ENCODE measurements around the gene EME2. TPM values are rescaled to one million over a fixed set of nuclear protein-coding genes. Genes with fewer than 3 reads are reported as not detected.

Gene EME2
- total and polyA plus RNA-seq, 2 of the 13 experiments (the other 11 are each of a cell fraction or from before 2014, with no cell fraction given) = 4.4 to 7.6 TPM

DNA sequence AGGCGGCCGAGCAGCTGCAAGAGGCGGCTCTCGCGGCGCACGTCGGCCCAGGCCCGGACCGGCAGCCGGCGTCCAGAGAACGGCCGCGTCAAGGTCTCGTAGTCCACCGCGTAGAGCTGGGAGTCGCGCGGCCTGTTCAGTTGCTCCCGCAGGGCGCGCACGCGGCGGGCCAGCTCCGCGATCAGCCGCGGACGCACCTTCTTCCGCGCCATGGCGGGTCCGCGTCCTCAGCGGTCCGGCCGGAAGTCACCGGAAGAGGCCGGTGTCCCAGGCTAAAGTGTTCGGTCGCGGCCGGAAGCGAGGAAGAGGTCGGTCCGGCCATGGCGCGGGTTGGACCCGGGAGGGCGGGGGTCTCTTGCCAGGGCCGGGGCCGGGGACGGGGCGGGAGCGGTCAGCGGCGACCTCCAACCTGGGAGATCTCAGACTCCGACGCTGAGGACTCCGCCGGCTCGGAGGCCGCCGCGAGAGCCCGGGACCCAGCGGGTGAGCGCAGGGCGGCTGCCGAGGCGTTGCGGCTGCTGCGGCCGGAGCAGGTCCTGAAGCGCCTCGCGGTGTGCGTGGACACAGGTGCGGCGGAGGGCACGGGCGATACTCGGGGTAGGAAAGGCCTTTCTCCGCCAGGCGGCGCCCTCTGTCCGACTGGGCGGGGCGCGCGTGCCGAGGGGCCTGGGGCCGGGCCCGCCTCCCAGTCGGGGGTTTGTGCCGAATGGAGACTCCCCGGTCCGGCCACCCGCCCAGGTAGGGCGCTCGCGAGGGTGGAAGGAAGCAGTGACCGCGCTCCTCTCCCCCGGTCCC lies 495 bp downstream of the EME2 start, which contains the start of gene MRPS34 (continued):
- TF ChIP-seq, protein P1, sequence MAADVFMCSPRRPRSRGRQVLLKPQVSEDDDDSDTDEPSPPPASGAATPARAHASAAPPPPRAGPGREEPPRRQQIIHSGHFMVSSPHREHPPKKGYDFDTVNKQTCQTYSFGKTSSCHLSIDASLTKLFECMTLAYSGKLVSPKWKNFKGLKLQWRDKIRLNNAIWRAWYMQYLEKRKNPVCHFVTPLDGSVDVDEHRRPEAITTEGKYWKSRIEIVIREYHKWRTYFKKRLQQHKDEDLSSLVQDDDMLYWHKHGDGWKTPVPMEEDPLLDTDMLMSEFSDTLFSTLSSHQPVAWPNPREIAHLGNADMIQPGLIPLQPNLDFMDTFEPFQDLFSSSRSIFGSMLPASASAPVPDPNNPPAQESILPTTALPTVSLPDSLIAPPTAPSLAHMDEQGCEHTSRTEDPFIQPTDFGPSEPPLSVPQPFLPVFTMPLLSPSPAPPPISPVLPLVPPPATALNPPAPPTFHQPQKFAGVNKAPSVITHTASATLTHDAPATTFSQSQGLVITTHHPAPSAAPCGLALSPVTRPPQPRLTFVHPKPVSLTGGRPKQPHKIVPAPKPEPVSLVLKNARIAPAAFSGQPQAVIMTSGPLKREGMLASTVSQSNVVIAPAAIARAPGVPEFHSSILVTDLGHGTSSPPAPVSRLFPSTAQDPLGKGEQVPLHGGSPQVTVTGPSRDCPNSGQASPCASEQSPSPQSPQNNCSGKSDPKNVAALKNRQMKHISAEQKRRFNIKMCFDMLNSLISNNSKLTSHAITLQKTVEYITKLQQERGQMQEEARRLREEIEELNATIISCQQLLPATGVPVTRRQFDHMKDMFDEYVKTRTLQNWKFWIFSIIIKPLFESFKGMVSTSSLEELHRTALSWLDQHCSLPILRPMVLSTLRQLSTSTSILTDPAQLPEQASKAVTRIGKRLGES (CRISPR knock-in tag; IDR thresholded peaks at IDR 0.05; ENCODE audit: borderline replicate concordance) = no peak
- TF ChIP-seq ZNF644 (CRISPR knock-in tag; IDR thresholded peaks at IDR 0.05; ENCODE audit: low read depth) (no peak), POLR2AphosphoS2 (IDR thresholded peaks at IDR 0.05; ENCODE audit: low read depth, low read length) (no peak), TEAD3 (CRISPR knock-in tag; optimal IDR thresholded peaks at IDR 0.05; ENCODE audit: borderline replicate concordance) (peak; percentile 67), TRIM22 (IDR thresholded peaks at IDR 0.05) (no peak), NR2C2 (CRISPR knock-in tag; IDR thresholded peaks at IDR 0.05; ENCODE audit: borderline replicate concordance) (peak; percentile 87), NAIF1 (CRISPR knock-in tag; IDR thresholded peaks at IDR 0.05; ENCODE audit: borderline replicate concordance) (no peak), TP53 (CRISPR knock-in tag; conservative IDR thresholded peaks at IDR 0.05) (peak; percentile 93), ZNF780A (CRISPR knock-in tag; IDR thresholded peaks at IDR 0.05) (peak; percentile 91), MEIS1 (CRISPR knock-in tag; IDR thresholded peaks at IDR 0.05; ENCODE audit: borderline replicate concordance) (no peak; the same call in 1 of the 2 replicates), SKI (IDR thresholded peaks at IDR 0.05; ENCODE audit: partially characterized antibody) (peak; percentile 7), KDM5B (CRISPR knock-in tag; IDR thresholded peaks at IDR 0.05; ENCODE audit: borderline replicate concordance) (no peak; the same call in none of the 2 replicates)
- TF ChIP-seq, protein P2, sequence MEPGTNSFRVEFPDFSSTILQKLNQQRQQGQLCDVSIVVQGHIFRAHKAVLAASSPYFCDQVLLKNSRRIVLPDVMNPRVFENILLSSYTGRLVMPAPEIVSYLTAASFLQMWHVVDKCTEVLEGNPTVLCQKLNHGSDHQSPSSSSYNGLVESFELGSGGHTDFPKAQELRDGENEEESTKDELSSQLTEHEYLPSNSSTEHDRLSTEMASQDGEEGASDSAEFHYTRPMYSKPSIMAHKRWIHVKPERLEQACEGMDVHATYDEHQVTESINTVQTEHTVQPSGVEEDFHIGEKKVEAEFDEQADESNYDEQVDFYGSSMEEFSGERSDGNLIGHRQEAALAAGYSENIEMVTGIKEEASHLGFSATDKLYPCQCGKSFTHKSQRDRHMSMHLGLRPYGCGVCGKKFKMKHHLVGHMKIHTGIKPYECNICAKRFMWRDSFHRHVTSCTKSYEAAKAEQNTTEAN (CRISPR knock-in tag; conservative IDR thresholded peaks at IDR 0.05) = no peak; the same call in 1 of the 2 replicates
- TF ChIP-seq, protein P3, sequence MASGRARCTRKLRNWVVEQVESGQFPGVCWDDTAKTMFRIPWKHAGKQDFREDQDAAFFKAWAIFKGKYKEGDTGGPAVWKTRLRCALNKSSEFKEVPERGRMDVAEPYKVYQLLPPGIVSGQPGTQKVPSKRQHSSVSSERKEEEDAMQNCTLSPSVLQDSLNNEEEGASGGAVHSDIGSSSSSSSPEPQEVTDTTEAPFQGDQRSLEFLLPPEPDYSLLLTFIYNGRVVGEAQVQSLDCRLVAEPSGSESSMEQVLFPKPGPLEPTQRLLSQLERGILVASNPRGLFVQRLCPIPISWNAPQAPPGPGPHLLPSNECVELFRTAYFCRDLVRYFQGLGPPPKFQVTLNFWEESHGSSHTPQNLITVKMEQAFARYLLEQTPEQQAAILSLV (CRISPR knock-in tag; IDR thresholded peaks at IDR 0.05; ENCODE audit: borderline replicate concordance) = peak; percentile 80; the same call in 1 of the 2 replicates
- TF ChIP-seq, protein P4, sequence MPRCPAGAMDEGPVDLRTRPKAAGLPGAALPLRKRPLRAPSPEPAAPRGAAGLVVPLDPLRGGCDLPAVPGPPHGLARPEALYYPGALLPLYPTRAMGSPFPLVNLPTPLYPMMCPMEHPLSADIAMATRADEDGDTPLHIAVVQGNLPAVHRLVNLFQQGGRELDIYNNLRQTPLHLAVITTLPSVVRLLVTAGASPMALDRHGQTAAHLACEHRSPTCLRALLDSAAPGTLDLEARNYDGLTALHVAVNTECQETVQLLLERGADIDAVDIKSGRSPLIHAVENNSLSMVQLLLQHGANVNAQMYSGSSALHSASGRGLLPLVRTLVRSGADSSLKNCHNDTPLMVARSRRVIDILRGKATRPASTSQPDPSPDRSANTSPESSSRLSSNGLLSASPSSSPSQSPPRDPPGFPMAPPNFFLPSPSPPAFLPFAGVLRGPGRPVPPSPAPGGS (CRISPR knock-in tag; IDR thresholded peaks at IDR 0.05) = no peak; the same call in 1 of the 2 replicates
- TF ChIP-seq, protein P5, sequence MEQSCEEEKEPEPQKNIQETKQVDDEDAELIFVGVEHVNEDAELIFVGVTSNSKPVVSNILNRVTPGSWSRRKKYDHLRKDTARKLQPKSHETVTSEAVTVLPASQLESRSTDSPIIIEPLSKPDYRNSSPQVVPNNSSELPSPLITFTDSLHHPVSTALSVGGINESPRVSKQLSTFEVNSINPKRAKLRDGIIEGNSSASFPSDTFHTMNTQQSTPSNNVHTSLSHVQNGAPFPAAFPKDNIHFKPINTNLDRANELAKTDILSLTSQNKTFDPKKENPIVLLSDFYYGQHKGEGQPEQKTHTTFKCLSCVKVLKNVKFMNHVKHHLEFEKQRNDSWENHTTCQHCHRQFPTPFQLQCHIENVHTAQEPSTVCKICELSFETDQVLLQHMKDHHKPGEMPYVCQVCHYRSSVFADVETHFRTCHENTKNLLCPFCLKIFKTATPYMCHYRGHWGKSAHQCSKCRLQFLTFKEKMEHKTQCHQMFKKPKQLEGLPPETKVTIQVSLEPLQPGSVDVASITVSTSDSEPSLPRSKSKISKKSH (CRISPR knock-in tag; IDR thresholded peaks at IDR 0.05; ENCODE audit: borderline replicate concordance) = no peak

Data from HepG2 (cell line).